GM19395 (cell line): ENCODE data around the gene P2RY8.
"Not testable (repeated sequence)": the region's sequence is repeated elsewhere in the genome, so short reads cannot be mapped to it uniquely, and the experiment has no call there.

Source experiments
- ATAC-seq: cut with Tn5 transposase; IDR thresholded peaks from one replicate; pipeline ENCODE4 v1.9.1; 2021; ENCODE audit warnings: mild to moderate bottlenecking, moderate library complexity; ENCODE audit not compliant: unreplicated experiment

P2RY8 gene

DNA sequence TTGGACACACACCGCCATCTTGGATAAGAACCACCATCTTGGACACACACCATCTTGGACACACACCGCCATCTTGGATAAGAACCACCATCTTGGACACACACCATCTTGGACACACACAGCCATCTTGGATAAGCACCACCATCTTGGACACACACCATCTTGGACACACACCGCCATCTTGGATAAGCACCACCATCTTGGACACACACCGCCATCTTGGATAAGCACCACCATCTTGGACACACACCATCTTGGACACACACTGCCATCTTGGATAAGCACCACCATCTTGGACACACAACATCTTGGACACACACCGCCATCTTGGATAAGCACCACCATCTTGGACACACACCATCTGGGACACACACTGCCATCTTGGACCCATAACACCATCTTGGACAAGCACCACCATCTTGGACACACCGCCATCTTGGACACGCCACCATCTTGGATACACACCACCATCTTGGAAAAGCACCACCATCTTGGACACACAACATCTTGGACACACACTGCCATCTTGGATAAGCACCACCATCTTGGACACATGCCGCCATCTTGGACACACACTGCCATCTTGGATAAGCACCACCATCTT lies 88.9 kb downstream of the P2RY8 start:
- not testable (repeated sequence) for ATAC-seq

DNA sequence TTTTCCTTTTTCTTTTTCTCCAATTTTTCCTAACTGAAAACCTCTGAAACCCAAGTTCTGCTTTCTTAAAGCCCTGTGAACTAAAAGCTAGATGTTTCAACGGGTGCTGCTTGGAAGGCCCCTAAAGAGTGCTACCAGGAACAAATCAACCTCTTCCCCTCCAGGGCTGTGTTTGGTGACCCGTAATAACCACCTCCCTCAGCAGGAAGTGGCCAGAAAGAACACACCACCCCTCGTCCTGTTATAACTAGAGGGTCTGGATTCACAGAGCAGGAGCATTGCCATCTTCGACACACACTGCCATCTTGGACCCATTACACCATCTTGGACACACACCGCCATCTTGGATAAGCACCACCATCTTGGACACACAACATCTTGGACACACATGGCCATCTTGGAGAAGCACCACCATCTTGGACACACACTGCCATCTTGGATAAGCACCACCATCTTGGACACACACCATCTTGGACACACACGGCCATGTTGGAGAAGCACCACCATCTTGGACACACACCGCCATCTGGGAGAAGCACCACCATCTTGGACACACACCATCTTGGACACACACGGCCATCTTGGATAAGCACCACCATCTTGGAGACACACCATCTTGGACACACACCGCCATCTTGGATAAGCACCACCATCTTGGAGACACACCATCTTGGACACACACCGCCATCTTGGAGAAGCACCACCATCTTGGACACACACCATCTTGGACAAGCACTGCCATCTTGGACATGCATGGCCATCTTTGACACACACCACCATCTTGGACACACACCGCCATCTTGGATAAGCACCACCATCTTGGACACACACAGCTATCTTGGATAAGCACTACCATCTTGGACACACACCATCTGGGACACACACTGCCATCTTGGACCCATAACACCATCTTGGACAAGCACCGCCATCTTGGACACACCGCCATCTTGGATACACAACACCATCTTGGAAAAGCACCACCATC lies 89.7 kb downstream of the P2RY8 start:
- ATAC-seq: not testable (repeated sequence)

DNA sequence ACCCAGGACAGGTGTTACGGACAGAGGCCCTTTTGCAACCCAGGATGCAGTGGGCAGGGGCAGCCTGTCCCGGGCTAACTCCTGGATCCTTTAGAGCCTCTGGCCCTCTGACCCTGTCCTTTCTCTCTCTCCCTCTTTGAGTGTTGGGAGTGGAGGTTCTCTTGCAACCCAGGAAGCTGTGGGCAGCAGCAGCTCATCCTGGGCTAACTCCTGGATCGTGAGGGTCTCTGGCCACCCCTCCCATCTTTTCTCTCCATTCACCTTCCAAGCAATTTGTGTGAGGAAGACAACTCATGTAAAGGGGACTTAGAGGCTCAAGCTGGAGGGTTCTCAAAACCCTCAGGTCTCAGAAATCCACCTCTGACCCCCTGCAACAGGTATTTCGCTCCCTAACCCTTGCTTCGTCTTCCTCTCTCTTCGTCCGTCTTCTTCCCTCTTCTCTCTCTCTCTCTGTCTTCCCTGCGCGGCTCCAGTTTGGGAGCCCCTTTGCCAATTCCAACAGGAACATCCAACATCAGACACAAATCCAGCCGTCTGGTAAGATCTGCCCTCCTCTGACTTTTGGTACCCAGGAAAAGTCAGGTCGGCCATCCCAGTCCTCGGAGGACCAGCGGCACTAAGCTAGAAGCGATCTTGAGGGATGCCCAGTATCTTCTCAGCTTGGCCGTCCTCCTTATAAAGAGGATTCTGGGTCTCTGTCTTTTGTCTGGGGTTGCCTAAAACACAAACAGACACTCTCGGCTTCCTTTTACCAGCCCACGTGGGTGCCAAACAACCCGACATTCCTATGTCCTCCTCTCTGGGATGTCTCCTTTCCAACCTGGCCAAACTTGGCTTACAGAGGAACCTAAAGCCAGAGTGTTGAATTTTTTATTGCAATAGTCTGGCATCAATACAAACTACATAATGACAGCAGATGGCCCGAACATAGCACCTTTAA lies 92.2 kb downstream of the P2RY8 start:
- ATAC-seq: no peak

DNA sequence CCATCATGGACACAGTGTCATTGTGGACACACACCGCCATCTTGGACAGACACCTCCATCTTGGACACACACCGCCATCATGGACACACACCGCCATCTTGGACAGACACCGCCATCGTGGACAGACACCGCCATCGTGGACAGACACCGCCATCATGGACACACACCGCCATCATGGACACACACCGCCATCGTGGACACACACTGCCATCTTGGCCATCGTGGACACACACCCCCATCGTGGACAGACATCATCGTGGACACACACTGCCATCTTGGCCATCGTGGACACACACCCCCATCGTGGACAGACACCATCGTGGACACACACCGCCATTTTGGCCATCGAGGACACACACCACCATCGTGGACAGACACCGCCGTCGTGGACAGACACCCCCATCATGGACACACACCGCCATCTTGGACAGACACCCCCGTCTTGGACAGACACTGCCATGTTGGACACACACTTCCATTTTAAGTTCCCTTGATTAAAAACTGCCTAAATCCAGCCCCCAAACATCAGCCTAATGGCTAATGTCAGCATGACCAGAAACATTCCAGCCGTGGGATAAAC lies 93.4 kb downstream of the P2RY8 start:
- no peak for ATAC-seq

DNA sequence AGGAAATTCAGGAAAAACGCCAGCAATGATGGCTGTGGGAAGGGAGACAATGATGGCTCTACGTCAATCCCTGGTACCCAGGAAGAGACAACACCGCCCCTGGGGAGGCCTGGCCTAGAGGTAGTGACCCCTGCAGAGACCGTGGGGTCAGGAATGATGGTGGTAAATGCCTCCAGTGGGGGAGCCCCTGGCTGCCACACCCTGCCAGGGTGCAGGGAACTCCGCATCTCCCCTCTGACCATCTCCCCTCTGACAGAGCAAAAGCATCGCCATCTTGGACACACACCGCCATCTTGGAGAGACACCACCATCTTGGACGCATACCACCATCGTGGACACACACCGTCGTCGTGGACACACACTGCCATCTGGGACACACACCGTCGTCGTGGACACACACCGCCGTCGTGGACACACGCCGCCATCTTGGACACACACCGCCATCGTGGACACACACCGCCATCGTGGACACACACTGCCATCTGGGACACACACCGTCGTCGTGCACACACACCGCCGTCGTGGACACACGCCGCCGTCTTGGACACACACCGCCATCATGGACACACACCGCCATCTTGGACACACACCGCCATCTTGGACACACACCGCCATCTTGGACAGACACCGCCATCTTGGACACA lies 94.1 kb downstream of the P2RY8 start:
- no peak for ATAC-seq

DNA sequence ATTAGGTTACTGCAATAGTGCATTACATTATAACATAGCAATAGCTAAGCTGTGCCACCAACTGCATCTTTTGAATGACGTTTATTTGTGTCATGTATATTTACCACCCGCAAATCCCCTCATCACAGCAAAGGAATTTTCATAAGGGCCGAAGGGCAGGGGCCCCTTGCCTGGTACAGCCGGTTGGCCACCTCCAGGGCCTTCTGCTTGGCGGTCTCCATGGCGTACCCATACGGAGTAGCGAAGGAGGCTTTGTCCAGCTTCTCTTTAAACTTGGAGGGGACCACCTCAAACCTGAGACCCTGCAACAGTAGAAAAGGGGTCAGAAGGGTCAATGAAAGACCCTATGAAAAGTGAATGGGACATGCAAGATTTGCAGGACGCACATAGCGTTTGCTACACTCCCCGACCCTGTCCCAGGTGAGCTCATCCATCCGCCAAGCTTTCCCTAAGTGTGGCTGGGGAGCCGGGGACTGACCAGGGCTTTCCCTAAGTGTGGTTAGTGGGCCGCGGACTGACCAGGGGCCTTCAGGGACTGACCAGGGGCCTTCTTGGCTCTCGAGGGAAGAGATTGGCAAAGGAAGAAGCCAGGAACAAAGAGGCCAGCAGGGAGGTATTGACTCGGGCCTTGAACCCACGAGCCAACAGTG lies 94.8 kb downstream of the P2RY8 start:
- ATAC-seq: no peak

DNA sequence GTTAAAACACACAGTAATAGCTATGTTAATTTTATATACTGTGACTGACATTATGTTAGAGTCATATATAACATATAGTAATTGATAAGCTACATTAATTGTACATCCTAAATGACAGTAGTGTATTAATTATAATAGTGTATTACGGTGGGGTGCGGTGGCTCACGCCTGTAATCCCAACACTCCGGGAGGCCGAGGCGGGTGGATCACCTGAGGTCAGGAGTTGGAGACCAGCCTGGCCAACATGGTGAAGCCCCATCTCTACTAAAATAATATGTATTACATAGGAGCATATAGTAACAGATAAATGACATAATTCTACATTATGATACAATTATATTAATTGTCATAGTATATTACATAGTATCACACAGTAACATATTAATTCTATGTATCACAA lies 96.5 kb downstream of the P2RY8 start:
- ATAC-seq: no peak

DNA sequence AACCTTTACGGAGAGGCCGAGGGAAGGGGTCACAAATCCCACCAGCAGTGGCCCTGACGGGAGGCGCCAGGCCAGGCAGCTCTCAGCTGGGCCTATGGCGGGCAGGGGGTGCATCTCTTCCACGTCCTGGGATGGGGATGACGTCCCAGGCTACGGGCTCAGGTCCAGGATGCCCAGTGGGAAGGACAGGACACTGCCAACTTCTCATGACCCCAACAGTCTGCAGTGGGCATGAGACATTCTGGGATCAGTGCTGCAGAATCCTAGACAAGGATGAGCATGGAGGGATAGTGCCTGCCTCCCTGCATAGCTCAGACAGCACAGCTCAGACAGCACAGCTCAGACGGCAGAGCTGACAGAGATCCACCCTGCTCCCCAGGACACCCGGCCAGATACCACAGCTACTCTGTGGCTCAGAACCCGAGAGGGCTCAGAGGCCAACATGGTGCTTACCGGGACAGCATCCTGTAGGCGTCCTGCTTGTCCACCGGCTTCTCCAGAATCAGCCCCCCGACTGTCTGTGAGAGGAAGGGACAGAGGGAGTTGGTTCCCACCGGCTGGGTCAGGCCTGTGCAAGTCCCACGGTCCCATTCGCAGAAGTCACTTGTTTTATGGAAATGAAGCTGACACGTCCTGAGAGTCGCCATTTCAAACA lies 101.6 kb downstream of the P2RY8 start:
- ATAC-seq: no peak

DNA sequence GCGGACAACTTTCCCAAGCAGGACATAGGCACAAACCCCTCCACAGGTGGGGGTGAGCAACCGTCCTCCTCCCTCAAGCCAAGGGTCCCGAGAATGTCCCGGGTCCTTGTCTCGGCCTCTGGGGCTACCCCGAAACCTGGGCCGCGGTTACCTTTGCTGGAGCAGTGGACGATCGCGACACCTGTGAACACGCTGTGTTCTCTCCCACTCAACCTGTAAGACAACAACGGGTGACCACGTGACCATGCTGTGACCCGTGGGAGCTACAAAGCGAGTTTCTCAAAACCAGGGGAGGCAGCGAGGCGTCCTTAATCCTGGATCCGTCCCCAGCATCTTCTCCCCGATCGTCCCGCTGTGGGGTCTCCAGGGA lies 102.1 kb downstream of the P2RY8 start:
- no peak for ATAC-seq

DNA sequence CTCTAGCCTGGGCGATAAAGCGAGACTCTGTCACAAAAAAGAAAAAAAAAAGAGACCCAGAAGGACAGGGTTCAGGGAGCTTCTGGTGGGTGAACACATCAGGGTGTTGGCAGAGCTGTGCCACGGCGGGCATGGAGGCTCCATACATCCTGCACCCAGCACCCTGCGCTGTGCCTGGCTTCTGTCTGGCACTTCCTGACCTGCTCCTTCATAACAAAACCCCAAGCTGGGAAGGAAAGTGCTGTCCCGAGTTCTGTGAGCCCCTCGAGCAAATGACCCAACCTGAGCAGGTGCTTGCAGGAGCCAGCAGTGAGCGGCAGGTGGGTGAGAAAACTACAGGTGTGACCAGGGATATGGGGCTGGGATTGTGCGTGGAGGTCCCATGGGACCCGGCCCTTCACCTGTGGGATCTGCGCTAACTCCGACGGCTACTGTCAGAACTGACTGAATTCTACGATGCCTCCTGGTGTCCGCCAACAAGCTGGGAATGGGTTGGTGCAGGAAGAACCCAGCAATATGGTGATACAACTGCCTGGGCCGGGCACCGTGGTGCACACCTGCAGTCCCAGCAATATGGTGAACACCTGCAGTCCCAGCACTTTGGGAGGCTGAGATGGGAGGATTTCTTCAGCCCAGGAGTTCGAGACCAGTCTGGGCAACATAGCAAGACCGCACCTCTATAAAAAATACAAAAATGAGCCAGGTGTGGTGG lies 103.2 kb downstream of the P2RY8 start:
- ATAC-seq: no peak

DNA sequence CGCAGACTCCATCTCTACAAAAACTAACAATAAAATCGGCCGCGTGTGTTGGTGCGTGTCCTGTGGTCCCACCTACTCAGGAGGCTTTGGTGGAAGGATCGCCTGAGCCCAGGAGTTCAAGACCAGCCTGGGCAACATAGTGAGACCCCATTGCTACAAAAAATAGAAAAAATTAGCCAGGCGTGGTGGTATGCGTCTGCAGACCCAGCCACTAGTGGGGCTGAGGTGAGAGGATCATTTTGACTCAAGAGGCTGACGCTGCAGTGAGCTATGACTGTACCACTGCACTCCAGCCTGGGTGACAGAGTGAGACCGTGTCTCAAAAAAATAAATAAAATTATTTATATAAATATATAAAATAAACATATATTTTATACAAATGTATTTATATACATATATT lies 106.5 kb downstream of the P2RY8 start:
- no peak for ATAC-seq

DNA sequence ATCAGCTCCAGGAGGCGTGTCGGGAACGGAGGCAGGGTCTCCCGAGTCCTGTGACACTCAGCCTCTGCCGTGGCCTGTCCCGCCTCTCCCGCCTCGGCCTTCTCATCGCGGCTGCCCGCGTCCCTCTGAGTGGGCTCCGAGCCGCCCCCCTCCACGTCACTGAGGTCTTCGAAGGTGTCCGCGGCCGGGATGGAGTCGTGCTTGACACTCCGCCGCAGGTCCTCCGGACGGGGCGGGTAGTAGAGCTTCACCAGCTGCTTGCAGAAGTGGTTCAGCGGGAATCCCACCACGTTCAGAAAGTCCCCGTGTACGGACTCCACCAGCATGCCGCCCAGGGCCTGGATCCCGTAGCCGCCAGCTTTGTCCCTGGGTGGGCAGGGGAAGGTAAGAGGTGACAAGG lies 109.2 kb downstream of the P2RY8 start:
- ATAC-seq: no peak

DNA sequence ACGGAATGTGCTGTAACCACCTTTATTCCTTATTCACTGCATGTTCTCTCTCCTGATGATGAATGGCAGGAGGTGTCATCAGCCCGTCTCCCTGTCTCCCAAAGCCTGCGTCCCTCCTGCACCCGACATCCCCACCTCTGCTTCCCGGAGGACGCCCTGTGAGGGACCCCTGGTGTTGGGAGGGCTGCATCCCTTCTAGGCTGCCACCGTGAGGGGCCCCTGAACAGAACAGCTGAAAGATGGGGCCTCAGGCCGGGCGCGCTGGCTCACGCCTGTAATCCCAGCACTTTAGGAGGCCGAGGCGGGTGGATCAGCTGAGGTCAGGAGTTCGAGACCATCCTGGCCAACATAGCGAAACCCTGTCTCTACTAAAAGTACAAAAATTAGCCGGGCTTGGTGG lies 110.7 kb downstream of the P2RY8 start:
- ATAC-seq: not testable (repeated sequence)

DNA sequence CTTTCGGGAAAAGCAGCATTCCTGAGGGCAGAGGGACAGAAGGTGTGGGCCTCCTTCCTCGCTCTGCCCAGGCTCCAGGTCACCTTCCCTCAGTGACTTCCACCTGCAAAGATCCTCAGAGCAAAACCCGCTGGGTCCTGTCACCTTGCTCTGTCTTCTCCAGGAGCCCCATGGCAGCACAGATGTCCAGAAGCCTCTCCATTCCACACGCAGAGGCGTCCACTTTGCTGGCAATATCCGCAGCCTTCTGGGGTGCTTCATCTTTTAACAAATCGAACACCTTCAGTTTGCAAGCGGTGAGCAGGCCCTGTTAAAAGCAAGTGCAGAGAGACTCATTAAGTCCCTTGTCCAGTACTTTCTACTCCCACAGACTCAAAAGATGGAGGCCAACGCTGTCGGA lies 111.6 kb downstream of the P2RY8 start:
- no peak for ATAC-seq

DNA sequence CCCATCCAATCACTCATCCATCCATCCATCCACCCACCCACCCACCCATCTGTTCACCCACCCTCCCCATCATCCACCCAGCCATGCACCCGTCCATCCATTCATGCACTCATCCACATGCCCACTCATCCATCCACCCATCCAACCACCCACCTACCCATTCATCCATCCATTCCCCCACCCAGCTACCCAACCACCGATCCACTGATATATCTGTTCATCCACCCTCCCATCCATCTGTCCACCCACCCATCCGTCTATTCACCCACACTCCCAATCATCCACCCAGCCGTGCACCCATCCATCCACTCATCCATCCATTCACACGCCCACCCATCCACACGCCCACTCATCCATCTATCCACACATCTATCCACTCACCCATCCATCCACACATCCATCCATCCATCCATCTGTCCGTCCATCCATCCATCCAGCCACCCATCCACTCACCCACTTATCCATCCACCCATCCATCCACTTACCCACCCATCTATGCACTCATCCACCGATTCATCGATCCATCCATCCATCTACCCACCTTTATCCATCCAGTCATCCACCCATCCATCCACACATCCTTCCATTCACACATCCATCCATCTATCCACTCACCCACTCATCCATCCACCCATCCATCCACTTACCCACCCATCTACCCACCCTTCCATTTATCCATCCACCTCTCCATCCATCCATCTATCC lies 112.7 kb downstream of the P2RY8 start:
- ATAC-seq: no peak

DNA sequence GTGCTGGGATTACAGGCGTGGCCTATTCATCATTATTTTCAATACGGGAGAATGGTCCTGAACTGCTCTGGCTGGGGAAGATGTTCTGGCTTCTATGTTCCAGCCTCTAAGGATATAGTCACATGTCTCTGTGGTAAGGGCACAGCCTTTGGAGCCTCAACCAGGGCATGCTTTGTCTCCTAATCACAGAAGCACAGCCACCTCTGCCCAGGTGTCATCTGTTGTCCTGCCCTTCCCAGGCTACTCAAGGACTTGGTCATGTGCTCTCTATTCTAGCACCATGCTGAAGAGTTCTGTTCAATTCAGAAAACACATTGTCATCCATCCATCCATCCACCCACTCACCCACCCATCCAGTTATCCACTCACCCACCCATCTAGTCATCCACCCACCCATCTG lies 113.8 kb downstream of the P2RY8 start:
- no peak for ATAC-seq

DNA sequence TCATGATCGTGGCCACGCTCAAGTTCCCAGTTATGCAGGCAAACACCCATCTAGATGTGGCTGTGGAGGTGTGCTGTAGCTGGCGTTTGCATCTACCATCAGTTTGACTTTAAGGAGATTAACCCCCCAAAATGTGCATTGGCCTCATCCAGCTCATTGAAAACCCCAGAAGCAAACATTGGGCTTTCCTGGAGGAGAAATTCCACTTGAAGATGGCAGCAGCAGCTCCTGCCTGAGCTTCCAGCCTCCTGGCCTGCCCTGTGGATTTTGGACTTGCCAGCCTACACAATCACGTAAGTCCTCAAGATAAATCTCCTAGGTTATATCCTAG lies 114.9 kb downstream of the P2RY8 start:
- ATAC-seq: no peak

DNA sequence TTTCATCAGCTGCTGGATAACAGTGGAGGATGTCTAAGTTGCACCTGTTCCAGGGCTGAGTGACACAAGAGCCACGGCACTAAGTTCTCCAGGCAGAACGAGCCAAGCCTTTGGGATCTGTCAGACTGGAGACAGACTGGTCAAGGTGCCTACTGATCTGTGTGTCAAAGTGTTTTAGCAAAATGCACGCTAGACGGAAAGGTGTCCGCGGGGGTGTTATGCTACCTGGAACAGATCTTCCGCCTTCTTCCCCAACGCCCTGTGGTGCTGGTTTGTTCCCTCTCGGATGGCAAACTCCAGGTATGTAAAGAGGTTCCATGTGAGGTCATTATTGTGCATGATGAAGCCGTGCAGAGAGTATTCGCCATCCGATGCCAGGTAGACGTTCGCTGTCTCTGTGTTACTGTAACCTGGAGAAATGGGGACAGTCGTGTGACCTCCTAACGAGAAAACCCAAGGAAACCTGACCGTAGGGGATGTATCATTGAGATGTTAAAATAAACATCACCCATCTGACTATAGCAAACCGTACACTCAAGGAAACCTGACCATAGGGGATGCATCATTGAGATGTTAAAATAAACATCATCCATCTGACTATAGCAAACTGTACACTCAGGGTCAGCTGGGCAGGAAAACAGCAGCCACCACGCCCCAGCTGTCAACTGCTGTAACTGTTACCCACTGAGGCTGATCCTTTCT lies 115.4 kb downstream of the P2RY8 start:
- no peak for ATAC-seq
